GM23338 (cell line): Measurements from ENCODE around the gene TPP1. TPM values are rescaled to one million over a fixed set of nuclear protein-coding genes. Genes with fewer than 3 reads are reported as not detected.
A peak's percentile ranks its signal among the peaks of the same experiment; 100 is the strongest.

Experiments
- ATAC-seq: fragments of 200-7000 bp; cut with Tn5 transposase; 3 replicates; pipeline ENCODE4 v1.9.1; 2020
- DNase-seq: peaks from one replicate; pipeline ENCODE4 v3.0.0-alpha.2; 2015; ENCODE audit warnings: low spot score
- H2AFZ ChIP-seq: fragments of 200-600 bp; sonication (generic); 2 replicates; pipeline ENCODE4 v1.8.0; 2016; ENCODE audit warnings: antibody characterized with exemption, mild to moderate bottlenecking, moderate library complexity
- H3F3A ChIP-seq: fragments of 200-600 bp; sonication (generic); replicated peaks from 2 replicates; pipeline ENCODE4 v1.8.0; 2017; ENCODE audit warnings: antibody characterized with exemption, mixed run types, low read depth
- H3K27ac ChIP-seq: fragments of 200-600 bp; sonication (generic); 2 replicates; pipeline ENCODE4 v1.6.1; 2016; ENCODE audit warnings: low read depth
- H3K27me3 ChIP-seq: fragments of 200-600 bp; sonication (generic); 2 replicates; pipeline ENCODE4 v1.8.0; 2016; ENCODE audit warnings: mild to moderate bottlenecking, mixed run types, moderate library complexity; ENCODE audit not compliant: insufficient read depth
- H3K36me3 ChIP-seq: fragments of 200-600 bp; sonication (generic); 2 replicates; pipeline ENCODE4 v1.8.0; 2016; ENCODE audit warnings: mild to moderate bottlenecking; ENCODE audit not compliant: insufficient read depth
- H3K4me1 ChIP-seq: fragments of 200-600 bp; sonication (generic); 2 replicates; pipeline ENCODE4 v1.8.0; 2016; ENCODE audit warnings: mild to moderate bottlenecking, moderate library complexity; ENCODE audit not compliant: insufficient read depth
- H3K4me2 ChIP-seq: fragments of 200-600 bp; sonication (generic); 2 replicates; pipeline ENCODE4 v1.7.1; 2017; ENCODE audit warnings: mixed run types
- H3K4me3 ChIP-seq: fragments of 200-600 bp; sonication (generic); 2 replicates; pipeline ENCODE4 v1.6.1; 2016; ENCODE audit warnings: mixed run types
- H3K79me2 ChIP-seq: fragments of 200-600 bp; sonication (generic); replicated peaks from 2 replicates; pipeline ENCODE4 v1.8.0; 2017; ENCODE audit warnings: mild to moderate bottlenecking; ENCODE audit not compliant: insufficient read depth
- H3K9me2 ChIP-seq: fragments of 200-600 bp; sonication (generic); 2 replicates; pipeline ENCODE4 v1.8.0; 2017; ENCODE audit not compliant: insufficient read depth
- H4K20me1 ChIP-seq: fragments of 200-600 bp; sonication (generic); replicated peaks from 2 replicates; pipeline ENCODE4 v1.8.0; 2017; ENCODE audit warnings: mild to moderate bottlenecking; ENCODE audit not compliant: insufficient read depth
- H3K27ac Mint-ChIP-seq: 2 replicates; pipeline ENCODE4 v1.8.0; 2020; ENCODE audit warnings: inconsistent platforms, mild to moderate bottlenecking, moderate library complexity, mixed read lengths
- H3K27me3 Mint-ChIP-seq: 3 replicates; pipeline ENCODE4 v1.8.0; 2022; ENCODE audit warnings: low read depth, mild to moderate bottlenecking, moderate library complexity, mixed read lengths, inconsistent platforms; ENCODE audit not compliant: insufficient read depth, poor library complexity
- H3K36me3 Mint-ChIP-seq: 3 replicates; pipeline ENCODE4 v1.8.0; 2021; ENCODE audit warnings: low read depth, mild to moderate bottlenecking, inconsistent platforms, moderate library complexity, mixed read lengths
- H3K4me1 Mint-ChIP-seq: 3 replicates; pipeline ENCODE4 v1.8.0; 2020; ENCODE audit warnings: mild to moderate bottlenecking, inconsistent platforms, mixed read lengths
- H3K4me3 Mint-ChIP-seq: 3 replicates; pipeline ENCODE4 v1.8.0; 2021; ENCODE audit warnings: moderate library complexity, mild to moderate bottlenecking, inconsistent platforms, mixed read lengths
- H3K9me3 Mint-ChIP-seq: 3 replicates; pipeline ENCODE4 v1.8.0; 2020; ENCODE audit warnings: moderate library complexity, mild to moderate bottlenecking, inconsistent platforms, mixed read lengths
- CREB1 ChIP-seq: fragments of 250-450 bp; sonication (Bioruptor Pico); IDR thresholded peaks from 2 replicates; pipeline ENCODE4 v1.5.0; 2020; ENCODE audit warnings: low read depth, mild to moderate bottlenecking, moderate library complexity
- CTCF ChIP-seq, 2 experiments: fragments of 200-600 bp in 1 of 2; sonication (generic) in 1 of 2; conservative IDR thresholded peaks; 2 replicates each; pipeline versions ENCODE4 v1.5.1 to v1.6.1; 2016 to 2017; ENCODE audit warnings: antibody characterized with exemption in 2 of 2, low read depth in 2 of 2, mild to moderate bottlenecking in 2 of 2, moderate library complexity in 1 of 2
- EZH2 ChIP-seq: fragments of 200-600 bp; sonication (generic); IDR thresholded peaks from one replicate; pipeline ENCODE4 v1.8.0; 2017; ENCODE audit warnings: antibody characterized with exemption, mild to moderate bottlenecking, low read depth; ENCODE audit not compliant: unreplicated experiment
- EZH2phosphoT487 ChIP-seq: fragments of 200-600 bp; sonication (generic); IDR thresholded peaks from one replicate; pipeline ENCODE4 v1.8.1; 2018; ENCODE audit warnings: antibody characterized with exemption; ENCODE audit not compliant: unreplicated experiment
- JUNB ChIP-seq: IDR thresholded peaks from one replicate; pipeline ENCODE4 v1.6.1; 2016; ENCODE audit warnings: antibody characterized with exemption; ENCODE audit not compliant: unreplicated experiment
- REST ChIP-seq: IDR thresholded peaks from one replicate; pipeline ENCODE4 v1.6.1; 2018; ENCODE audit warnings: antibody characterized with exemption; ENCODE audit not compliant: unreplicated experiment
- STAT1 ChIP-seq: IDR thresholded peaks from one replicate; pipeline ENCODE4 v1.6.1; 2016; ENCODE audit warnings: antibody characterized with exemption; ENCODE audit not compliant: unreplicated experiment
- ZNF331 ChIP-seq: fragments of 250-450 bp; sonication (Bioruptor Pico); IDR thresholded peaks from 2 replicates; pipeline ENCODE4 v1.5.0; 2020; ENCODE audit warnings: low read depth, mild to moderate bottlenecking, moderate library complexity
- ZNF462 ChIP-seq: fragments of 250-450 bp; sonication (Bioruptor Pico); IDR thresholded peaks from 2 replicates; pipeline ENCODE4 v1.5.0; 2020; ENCODE audit warnings: mild to moderate bottlenecking, moderate library complexity
- polyA plus RNA-seq: library from polyadenylated mRNA; unstranded; fragments of >200 nt; fragmentation: Nextera tagmentation; extraction: Ambion mirVana; gene quantifications from 2 replicates; pipeline ENCODE4 v1.2.1, GENCODE V29; 2016
- total RNA-seq: library from RNA; depleted of rRNA; stranded (reverse); fragments of >200 nt; shearing (Covaris generic); gene quantifications from 2 replicates; pipeline ENCODE4 v1.2.3, GENCODE V29; 2014

TPP1 gene
- total and polyA plus RNA-seq, 2 experiments from 2014 or later = 21.7 to 49.7 TPM

GRCh38 chr11:6620636-6621035, 1.4 kb upstream of the TPP1 start:
- Histone ChIP-seq H3K4me2 (no peak overlapping the region), H3K4me3 (no peak overlapping the region), H3K27me3 (no peaks in the 10 kb centered on the region), H3K27ac (no peak overlapping the region), H3K79me2 (peaks cover 9% of the 10 kb centered on the region; the same call in 1 of the 2 replicates), H3K4me1 (peaks cover 9% of the 10 kb centered on the region), H2AFZ (no peak overlapping the region), H4K20me1 (no peaks in the 10 kb centered on the region), H3K9me2 (no peaks in the 10 kb centered on the region), H3F3A (no peaks in the 10 kb centered on the region), H3K36me3 (no peaks in the 10 kb centered on the region)
- DNase-seq (no peak), ATAC-seq (no peak)
- Mint-ChIP-seq H3K36me3 (peaks cover 5% of the 10 kb centered on the region; the same call in 2 of the 3 replicates), H3K4me3 (no peak overlapping the region), H3K9me3 (no peaks in the 10 kb centered on the region), H3K27ac (no peak overlapping the region), H3K27me3 (peaks cover 1% of the 10 kb centered on the region), H3K4me1 (no peaks in the 10 kb centered on the region)
- TF ChIP-seq CTCF (conservative IDR thresholded peaks at IDR 0.05; ENCODE audit: low read depth in 2 of 2) (no peak), STAT1 (no peak)

GRCh38 chr11:6618117-6619003, 862 bp downstream of the TPP1 start:
- Histone ChIP-seq H3K36me3 (no peaks in the 10 kb centered on the region; the same call in 1 of the 2 replicates), H3K27ac (no peak overlapping the region), H3K4me2 (peak overlapping the region; percentile 97), H3K9me2 (no peaks in the 10 kb centered on the region), H3F3A (no peaks in the 10 kb centered on the region), H2AFZ (peak overlapping the region; percentile 77), H3K27me3 (no peaks in the 10 kb centered on the region), H3K4me1 (peaks cover 11% of the 10 kb centered on the region), H4K20me1 (no peaks in the 10 kb centered on the region), H3K79me2 (peaks cover 9% of the 10 kb centered on the region; the same call in 1 of the 2 replicates), H3K4me3 (peak overlapping the region; percentile 57)
- Mint-ChIP-seq H3K4me3 (no peak overlapping the region), H3K4me1 (no peaks in the 10 kb centered on the region), H3K27me3 (peaks cover 5% of the 10 kb centered on the region), H3K27ac (no peak overlapping the region), H3K36me3 (0 out of 3 replicates have a peak, but pooled peaks cover 3% of the 10 kb centered on the region), H3K9me3 (no peaks in the 10 kb centered on the region)
- ATAC-seq (no peak), DNase-seq (no peak)
- TF ChIP-seq JUNB (no peak), ZNF331 (no peak), ZNF462 (no peak), EZH2 (no peak), REST (no peak), CREB1 (CRISPR knock-in tag) (no peak), EZH2phosphoT487 (no peak)
